Esophagus muscularis mucosa (tissue), 4 donors: ENCODE data around the gene AKAP9.

ENCODE experiments used
- CTCF ChIP-seq, 3 experiments: fragments of 200-600 bp in 2 of 3; fragments of 450-650 bp in 1 of 3; sonication (generic) in 2 of 3; IDR thresholded peaks; one replicate each; pipeline ENCODE4 v1.5.1; 2017 to 2019; ENCODE audit warnings: antibody characterized with exemption in 3 of 3, mild to moderate bottlenecking in 2 of 3, moderate library complexity in 1 of 3
- EP300 ChIP-seq: sonication (generic); formaldehyde crosslinking; IDR thresholded peaks from one replicate; pipeline ENCODE4 v1.6.1; 2017; ENCODE audit warnings: antibody characterized with exemption
- POLR2A ChIP-seq: fragments of 450-650 bp; IDR thresholded peaks from one replicate; pipeline ENCODE4 v1.6.1; 2017; ENCODE audit warnings: antibody characterized with exemption, moderate library complexity, mild to moderate bottlenecking, low read depth

GRCh38 chr7:92115821-92116220 lies 175.2 kb downstream of the AKAP9 start:
- TF ChIP-seq CTCF (IDR thresholded peaks at IDR 0.05), result no peak
- no peak for TF ChIP-seq POLR2A
- no peak for TF ChIP-seq EP300
